C1 segment of cervical spinal cord (tissue), 14 donors: Measurements from ENCODE around the gene LY86.

Experiments used
- DNase-seq, 14 donors: peaks; one replicate each; lab custom pipeline; 2025; lab: John Stamatoyannopoulos, UW

The LY86 gene

GRCh38 chr6:6622501-6622900 is 34.0 kb downstream of the LY86 start:
- no peak for DNase-seq

- DNase-seq = no peak
Observed at GRCh38 chr6:6623553-6623952, 35.0 kb downstream of the LY86 start.

- DNase-seq = no peak
Observed at GRCh38 chr6:6624269-6624990, 35.9 kb downstream of the LY86 start.

DNA sequence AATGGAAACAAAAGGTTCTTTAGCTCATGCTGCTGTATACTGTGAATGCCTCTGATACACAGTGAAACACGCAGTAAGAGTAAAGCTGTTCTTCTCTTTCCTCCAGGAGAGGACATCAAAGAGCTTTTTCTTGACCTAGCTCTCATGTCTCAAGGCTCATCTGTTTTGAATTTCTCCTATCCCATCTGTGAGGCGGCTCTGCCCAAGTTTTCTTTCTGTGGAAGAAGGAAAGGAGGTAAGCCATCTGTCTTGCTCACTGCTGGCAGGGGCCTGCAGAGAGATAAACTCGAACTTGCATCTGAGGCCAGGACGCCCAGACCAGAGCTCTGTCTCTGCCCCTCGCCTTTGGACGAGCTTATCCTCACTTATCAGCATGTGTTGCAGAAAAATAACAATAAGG is 37.7 kb downstream of the LY86 start:
- peak in 1 of 14 donors; percentile 32 for DNase-seq

GRCh38 chr6:6629402-6629801 is 40.9 kb downstream of the LY86 start:
- no peak for DNase-seq

DNA sequence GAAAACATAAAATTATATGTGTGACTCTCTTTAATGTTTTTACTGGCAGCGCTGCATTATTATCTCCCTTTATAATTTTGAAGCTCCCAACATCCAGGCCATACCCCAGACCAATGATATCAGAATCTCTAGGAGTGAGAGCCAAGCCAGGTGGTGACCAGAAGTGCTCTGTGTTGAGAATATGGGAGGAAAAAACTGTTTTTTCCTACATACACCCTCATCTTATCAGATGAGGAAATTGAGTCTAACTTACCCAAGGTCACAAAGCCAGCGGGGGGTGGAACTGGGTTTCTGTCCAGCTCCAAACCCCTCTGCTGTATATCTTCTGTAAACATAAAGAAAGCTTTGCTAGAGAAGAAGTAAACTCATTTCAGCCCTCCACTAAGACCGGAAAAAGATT is 42.5 kb downstream of the LY86 start:
- no peak for DNase-seq

GRCh38 chr6:6631534-6632276 is 43.2 kb downstream of the LY86 start:
- DNase-seq = no peak

- DNase-seq = no peak
Observed at GRCh38 chr6:6633898-6634734, 45.6 kb downstream of the LY86 start.

GRCh38 chr6:6634735-6635075 is 46.2 kb downstream of the LY86 start:
- DNase-seq = peak in 1 of 14 donors; percentile 58

- no peak for DNase-seq
Observed at GRCh38 chr6:6635291-6635690, 46.8 kb downstream of the LY86 start.

DNA sequence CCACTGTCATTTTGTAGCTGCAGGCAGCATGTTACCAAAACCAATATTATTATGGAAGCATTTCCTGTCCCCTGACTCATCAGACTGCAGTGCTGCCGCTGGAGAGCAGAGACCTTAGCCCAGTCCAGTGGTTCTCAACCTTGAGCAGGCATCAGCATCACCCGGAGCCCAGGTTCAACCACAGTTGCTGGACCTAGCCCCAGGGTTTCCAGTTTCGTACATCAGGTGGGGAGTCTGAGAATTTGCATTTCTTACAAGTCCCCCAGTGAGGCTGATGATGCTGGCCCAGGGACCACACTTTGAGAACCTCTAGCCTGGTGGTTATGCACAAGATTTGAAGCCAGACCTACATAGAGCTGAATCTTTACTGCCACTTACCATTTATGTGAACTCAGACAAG is 47.3 kb downstream of the LY86 start:
- DNase-seq = no peak

DNA sequence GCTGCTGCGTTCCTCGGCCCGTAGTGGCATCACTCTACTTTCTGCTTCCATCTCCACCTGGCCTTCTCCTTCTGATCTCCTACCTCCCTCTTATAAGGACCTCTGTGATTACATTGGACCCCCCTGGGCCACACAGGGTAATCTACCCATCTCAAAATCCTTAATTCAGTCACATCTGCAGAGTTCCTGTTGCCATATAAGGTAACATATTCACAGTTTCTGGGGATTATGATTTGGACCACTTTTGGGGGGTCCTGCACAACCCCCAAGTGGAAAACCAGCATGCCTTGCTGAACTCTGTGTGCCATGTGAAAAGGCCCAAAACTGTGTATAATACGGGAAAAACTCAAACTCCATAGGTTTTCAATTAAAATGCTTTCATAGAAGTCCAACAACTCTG is 51.1 kb downstream of the LY86 start:
- no peak for DNase-seq

DNA sequence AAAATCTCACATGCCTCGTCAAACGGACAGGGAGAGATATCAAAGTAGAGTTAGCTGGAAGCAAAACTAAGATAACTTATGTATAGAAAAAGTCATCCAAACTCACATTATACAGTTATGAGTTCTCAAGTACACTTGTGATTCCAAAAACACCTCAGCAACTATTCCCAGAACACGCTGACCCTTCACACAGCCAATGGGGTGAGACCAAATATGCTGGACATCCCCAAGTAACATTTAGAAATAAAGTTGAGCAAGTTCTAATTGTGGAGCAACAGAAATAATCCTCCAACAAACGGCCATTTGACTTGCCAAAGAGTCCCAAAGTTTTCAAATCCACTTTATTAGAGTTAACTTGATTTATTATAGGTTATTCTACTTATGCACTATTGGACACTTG is 52.4 kb downstream of the LY86 start:
- no peak for DNase-seq

DNA sequence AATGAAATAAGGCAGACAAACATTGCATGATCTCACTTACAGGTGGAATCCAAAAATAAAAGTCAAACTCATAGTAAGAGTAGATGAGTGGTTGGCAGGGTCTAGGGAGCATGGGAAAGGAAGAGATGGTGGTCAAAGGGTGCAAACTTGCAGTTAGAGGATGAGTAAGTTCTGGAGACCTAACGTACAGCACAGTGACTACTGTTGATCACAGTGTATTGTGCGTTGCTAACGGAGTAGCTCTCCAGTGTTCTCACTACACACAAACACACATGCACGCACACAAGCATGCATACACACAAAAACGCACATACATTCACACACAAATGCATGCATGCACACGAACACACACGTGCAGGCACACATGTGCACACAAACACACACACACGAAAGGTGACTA is 54.9 kb downstream of the LY86 start:
- DNase-seq = no peak

- peak in 1 of 14 donors; percentile 77 for DNase-seq
Observed at GRCh38 chr6:6645261-6645917, 56.9 kb downstream of the LY86 start.

GRCh38 chr6:6646384-6646783 is 57.9 kb downstream of the LY86 start:
- DNase-seq = no peak

GRCh38 chr6:6646859-6647258 is 58.3 kb downstream of the LY86 start:
- DNase-seq = no peak

GRCh38 chr6:6648692-6649343 is 60.3 kb downstream of the LY86 start:
- no peak for DNase-seq

DNA sequence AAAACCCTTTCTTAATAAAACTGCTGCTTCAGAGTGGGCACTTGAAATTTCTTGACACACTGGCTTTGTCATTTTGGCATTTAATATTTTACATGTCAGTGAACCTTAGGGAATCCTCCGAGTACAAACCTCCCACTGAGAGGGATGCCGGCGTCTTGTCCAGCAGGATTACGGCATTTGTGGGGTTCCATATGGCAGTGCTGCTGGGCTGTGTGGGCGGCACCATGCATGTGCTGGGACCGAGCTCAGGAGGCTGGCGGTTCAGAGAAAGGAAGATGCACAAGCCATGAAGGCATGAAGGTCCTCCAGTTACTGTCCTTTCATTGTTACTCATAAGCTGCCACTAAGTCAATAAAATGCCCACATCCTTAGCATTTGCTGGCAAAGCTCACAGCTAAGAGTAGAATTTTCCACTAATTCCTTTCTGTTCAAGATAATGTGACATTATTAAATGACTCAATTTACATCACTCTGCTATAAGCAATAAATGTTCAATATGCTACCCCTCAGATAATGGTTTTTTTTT is 61.4 kb downstream of the LY86 start:
- peak in 1 of 14 donors; percentile 86 for DNase-seq

DNA sequence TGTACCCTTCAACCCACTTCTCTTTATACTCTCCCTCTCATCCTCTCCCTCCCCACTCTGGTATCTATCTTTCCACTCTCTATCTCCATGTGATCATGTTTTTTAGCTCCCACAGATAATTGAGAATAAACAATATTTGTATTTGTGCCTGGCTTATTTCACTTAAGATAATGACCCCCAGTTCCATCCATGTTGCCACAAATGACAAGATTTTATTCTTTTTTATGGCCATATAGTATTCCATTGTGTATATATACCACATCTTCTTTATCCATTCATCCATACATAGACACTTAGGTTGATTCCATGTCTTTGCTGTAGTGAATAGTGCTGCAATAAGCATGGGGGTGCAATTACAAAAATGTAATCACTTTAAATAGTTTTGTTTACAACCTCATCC is 62.3 kb downstream of the LY86 start:
- no peak for DNase-seq

DNA sequence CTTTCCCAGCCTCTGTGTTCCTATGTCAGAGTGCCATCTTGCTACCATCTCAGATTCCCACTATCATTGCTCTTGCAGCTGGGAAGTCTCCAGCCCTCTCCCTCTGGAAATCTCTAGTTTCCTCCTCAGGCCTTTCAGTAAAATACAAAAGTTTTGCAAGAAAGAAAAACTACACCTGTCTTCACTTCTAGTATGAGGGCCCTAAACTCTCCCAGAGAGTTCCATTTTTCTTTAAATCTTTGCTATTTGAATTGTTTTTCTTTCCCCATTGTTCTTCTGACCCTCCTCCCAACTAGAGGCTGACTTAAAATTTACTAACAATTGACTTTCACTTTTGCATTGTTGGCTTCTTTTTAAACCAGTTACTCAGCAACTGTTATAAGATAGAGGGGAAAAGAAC is 62.8 kb downstream of the LY86 start:
- no peak for DNase-seq
